ENCODE measurements around the gene PRDM11.

DNA sequence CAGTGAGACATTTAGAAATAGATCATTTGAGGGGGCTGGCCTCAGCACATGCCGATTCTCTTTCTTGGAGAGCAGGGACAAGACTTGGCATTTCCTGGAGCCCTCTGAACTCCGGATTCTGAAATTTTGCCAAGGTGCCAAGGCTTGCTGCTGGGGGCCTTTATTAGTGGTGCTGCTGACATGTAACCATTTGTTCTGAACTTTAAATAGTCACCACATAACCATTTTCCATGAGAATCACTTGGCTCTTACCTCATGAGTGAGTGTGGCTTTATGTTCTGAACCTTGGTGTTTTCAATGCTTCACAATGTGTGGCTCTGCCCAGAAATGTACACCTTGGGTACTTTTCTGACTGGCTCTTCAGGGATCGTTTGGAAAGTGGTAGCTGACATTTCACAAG lies 106.4 kb downstream of the PRDM11 start:
- no peak for TF ChIP-seq EZH2phosphoT487 (IDR thresholded peaks at IDR 0.05; ENCODE audit: insufficient read depth, low read depth)
- TF ChIP-seq EZH2 (IDR thresholded peaks at IDR 0.05; ENCODE audit: insufficient read depth, poor library complexity, severe bottlenecking): no peak
